Retinal pigment epithelial cell (primary cell): ENCODE results near the gene GALM.

ENCODE experiments used
- DNase-seq: peaks from one replicate; pipeline ENCODE4 v3.0.0-alpha.2; 2010; ENCODE audit warnings: low read depth
- H3K4me3 ChIP-seq: 2 replicates; pipeline ENCODE4 v1.5.1; 2011; ENCODE audit warnings: mild to moderate bottlenecking, low read length, control low read depth, moderate library complexity
- CTCF ChIP-seq: conservative IDR thresholded peaks from 2 replicates; pipeline ENCODE4 v1.5.1; 2011; ENCODE audit warnings: low read depth, low read length, control low read depth, inconsistent platforms

The GALM gene

GRCh38 chr2:38775097-38775920, 109.4 kb downstream of the GALM start:
- TF ChIP-seq CTCF = no peak

GRCh38 chr2:38775921-38776225, 110.0 kb downstream of the GALM start:
- TF ChIP-seq CTCF = no peak
- no peak for DNase-seq
- H3K4me3 ChIP-seq = no peak overlapping the region

More at GRCh38 chr2:38775097-38775920, 109.4 kb downstream of the GALM start:
- DNase-seq = no peak
- no peak overlapping the region for H3K4me3 ChIP-seq

- H3K4me3 ChIP-seq = no peak overlapping the region
- no peak for TF ChIP-seq CTCF
- DNase-seq = no peak
These were observed 110.6 kb downstream of the GALM start for GRCh38 chr2:38776531-38776930.

- H3K4me3 ChIP-seq = peak overlapping the region; percentile 87
- no peak for DNase-seq
- TF ChIP-seq CTCF = no peak
These were observed 112.8 kb downstream of the GALM start for GRCh38 chr2:38778687-38779082.

- TF ChIP-seq CTCF = no peak
- no peak overlapping the region for H3K4me3 ChIP-seq
- DNase-seq = no peak
These were observed 117.7 kb downstream of the GALM start for GRCh38 chr2:38783586-38783985.
